HK-2 (cell line): ENCODE data around the gene TMA7B.

Experiments used
- DNase-seq: peaks from one replicate; pipeline ENCODE4 v3.0.0-alpha.2; 2018; ENCODE audit not compliant: unreplicated experiment

Gene TMA7B

GRCh38 chr22:39959640-39960447 is at the start of gene TMA7B:
TSS of gene TMA7B (plus strand) at chr22:39960397. CDS start at chr22:39964375, 3,978 bp downstream.
- DNase-seq = peak; percentile 36

GRCh38 chr22:39910876-39911613 is 49.2 kb upstream of the TMA7B start:
- no peak for DNase-seq

- DNase-seq = no peak
Observed at GRCh38 chr22:39913321-39913720, 46.9 kb upstream of the TMA7B start.

- DNase-seq = no peak
Observed at GRCh38 chr22:39913886-39914285, 46.3 kb upstream of the TMA7B start.

- DNase-seq = no peak
Observed at GRCh38 chr22:39914584-39914983, 45.6 kb upstream of the TMA7B start.

GRCh38 chr22:39915295-39915726 is 44.9 kb upstream of the TMA7B start:
- DNase-seq = no peak

GRCh38 chr22:39916496-39916895 is 43.7 kb upstream of the TMA7B start:
- DNase-seq = no peak

- no peak for DNase-seq
Observed at GRCh38 chr22:39917197-39917643, 43.0 kb upstream of the TMA7B start.

- DNase-seq = no peak
Observed at GRCh38 chr22:39917776-39918495, 42.3 kb upstream of the TMA7B start.

- no peak for DNase-seq
Observed at GRCh38 chr22:39920134-39920743, 40.0 kb upstream of the TMA7B start.

GRCh38 chr22:39923696-39924095 is 36.5 kb upstream of the TMA7B start:
- DNase-seq = no peak

- no peak for DNase-seq
Observed at GRCh38 chr22:39924286-39924685, 35.9 kb upstream of the TMA7B start.

GRCh38 chr22:39925273-39925672 is 34.9 kb upstream of the TMA7B start:
- DNase-seq = no peak

- DNase-seq = no peak
Observed at GRCh38 chr22:39925909-39926679, 34.1 kb upstream of the TMA7B start.

- no peak for DNase-seq
Observed at GRCh38 chr22:39926753-39927152, 33.4 kb upstream of the TMA7B start.

GRCh38 chr22:39927544-39927943 is 32.7 kb upstream of the TMA7B start:
- DNase-seq = no peak

- no peak for DNase-seq
Observed at GRCh38 chr22:39928536-39929520, 31.4 kb upstream of the TMA7B start.

- DNase-seq = no peak
Observed at GRCh38 chr22:39931251-39931650, 28.9 kb upstream of the TMA7B start.

GRCh38 chr22:39932166-39932565 is 28.0 kb upstream of the TMA7B start:
- DNase-seq = no peak
